Lung (tissue), 12 donors: ENCODE data around the gene IFT122. TPM values are rescaled to one million over a fixed set of nuclear protein-coding genes. Genes with fewer than 3 reads are reported as not detected.

Source experiments
- ATAC-seq: fragments of 200-7000 bp; cut with Tn5 transposase; one replicate; pipeline ENCODE4 v1.9.1; 2020; ENCODE audit warnings: moderate number of reproducible peaks; ENCODE audit not compliant: insufficient read depth, low FRiP score
- DNase-seq, 3 donors: peaks; one replicate each; pipeline ENCODE4 v3.0.0-alpha.2; 2013 to 2017
- H3K27ac ChIP-seq, 2 donors: one replicate each; pipeline ENCODE4 v1.5.1; 2013; ENCODE audit warnings: mild to moderate bottlenecking in 2 of 2, moderate library complexity in 2 of 2, control low read depth in 1 of 2, inconsistent platforms in 1 of 2, low read depth in 1 of 2, low read length in 1 of 2
- H3K27me3 ChIP-seq, 3 donors: one replicate each; pipeline ENCODE4 v1.5.1; 2013; ENCODE audit warnings: low read length in 2 of 3; ENCODE audit not compliant: control insufficient read depth in 3 of 3, insufficient read depth in 3 of 3
- H3K36me3 ChIP-seq, 4 donors: one replicate each; pipeline ENCODE4 v1.5.1; 2013; ENCODE audit warnings: low read length in 4 of 4, mild to moderate bottlenecking in 1 of 4, moderate library complexity in 1 of 4; ENCODE audit not compliant: control insufficient read depth in 4 of 4, insufficient read depth in 4 of 4
- H3K4me1 ChIP-seq, 5 donors: one replicate each; pipeline ENCODE4 v1.5.1; 2013; ENCODE audit warnings: low read length in 5 of 5, mild to moderate bottlenecking in 2 of 5, moderate library complexity in 1 of 5; ENCODE audit not compliant: control insufficient read depth in 5 of 5, insufficient read depth in 5 of 5
- H3K4me3 ChIP-seq: one replicate; pipeline ENCODE4 v1.5.1; 2013; ENCODE audit warnings: mild to moderate bottlenecking, control low read depth, moderate library complexity
- H3K9ac ChIP-seq, 2 donors: one replicate each; pipeline ENCODE4 v1.5.1; 2013; ENCODE audit warnings: low read length in 2 of 2, control low read depth in 1 of 2; ENCODE audit not compliant: insufficient read depth in 1 of 2
- H3K9me3 ChIP-seq, 4 donors: one replicate each; pipeline ENCODE4 v1.5.1; 2013; ENCODE audit warnings: low read length in 3 of 4, mild to moderate bottlenecking in 1 of 4, moderate library complexity in 1 of 4; ENCODE audit not compliant: control insufficient read depth in 4 of 4, insufficient read depth in 3 of 4
- CTCF ChIP-seq: IDR thresholded peaks from 2 replicates; pipeline ENCODE4 v1.5.1; 2012; ENCODE audit warnings: mild to moderate bottlenecking; ENCODE audit errors: control extremely low read depth, extremely low read depth
- WGBS, 2 donors: extraction: QIAGEN DNeasy Blood & Tissue Kit; methylation state at CpG; one replicate each; pipeline ENCODE4 v1.1.7; 2013; 5-methylcytosine and 5-hydroxymethylcytosine counted together
- polyA plus RNA-seq, 2 donors: library from polyadenylated mRNA; stranded (reverse); fragments of 200-250 nt; gene quantifications; one replicate each; pipeline ENCODE4 v1.2.1, GENCODE V29; 2013
- total RNA-seq, 2 donors: library from RNA; depleted of rRNA in 1 of 2; stranded (reverse); fragments of >200 nt in 1 of 2; gene quantifications; one replicate each; pipeline ENCODE4 v1.2.1, GENCODE V29; 2014 to 2021
- donor health status: control.
- donor health status: control.
- donor health status: Bipolar disorder and iron deficiency.
- donor health status: healthy.
- donor health status: DM: yes; HTN: yes; CAD: no.

IFT122 gene
- total and polyA plus RNA-seq, 4 donors = 11.0 to 65.7 (median 31.7) TPM

- 85 to 90% methylated on average over 31 of the region's 31 CpGs for WGBS, 2 donors
- DNase-seq = no peak
- no peak for ATAC-seq
- no peak for TF ChIP-seq CTCF
- H3K9me3 ChIP-seq = no peaks in the 10 kb centered on the region
- peaks cover 0 to 90% (median 36%) of the 10 kb centered on the region in 5 donors for H3K4me1 ChIP-seq
- no peak overlapping the region for H3K27ac ChIP-seq
- H3K27me3 ChIP-seq = no peaks in the 10 kb centered on the region
- no peak overlapping the region for H3K4me3 ChIP-seq
- no peak overlapping the region for H3K9ac ChIP-seq
- peaks cover 0 to 50% (median 18%) of the 10 kb centered on the region in 4 donors for H3K36me3 ChIP-seq
Observed at GRCh38 chr3:129556890-129557547, 117.0 kb downstream of the IFT122 start.

GRCh38 chr3:129557548-129557894, 117.5 kb downstream of the IFT122 start:
- no peak for ATAC-seq
- TF ChIP-seq CTCF = no peak
- DNase-seq = peak; percentile 48 to 83 (median 78)
- Histone ChIP-seq H3K9ac (peak overlapping the region in 1 of 2 donors; percentile 17), H3K9me3 (no peaks in the 10 kb centered on the region), H3K27ac (peak overlapping the region in 1 of 2 donors; percentile 11), H3K27me3 (no peaks in the 10 kb centered on the region), H3K4me1 (peaks cover 0 to 89% (median 36%) of the 10 kb centered on the region in 5 donors), H3K36me3 (peaks cover 0 to 51% (median 20%) of the 10 kb centered on the region in 4 donors), H3K4me3 (no peak overlapping the region)
- 76 to 83% methylated on average over 11 of the region's 11 CpGs for WGBS, 2 donors

GRCh38 chr3:129558081-129558771, 118.2 kb downstream of the IFT122 start:
- Histone ChIP-seq H3K27ac (peak overlapping the region in 1 of 2 donors; percentile 43), H3K4me1 (peaks cover 0 to 84% (median 36%) of the 10 kb centered on the region in 5 donors), H3K9ac (peak overlapping the region in 1 of 2 donors; percentile 44), H3K4me3 (no peak overlapping the region), H3K36me3 (peaks cover 0 to 58% (median 23%) of the 10 kb centered on the region in 4 donors), H3K27me3 (no peaks in the 10 kb centered on the region), H3K9me3 (no peaks in the 10 kb centered on the region)
- 77 to 82% methylated on average over 15 of the region's 15 CpGs for WGBS, 2 donors
- no peak for TF ChIP-seq CTCF
- DNase-seq (no peak), ATAC-seq (no peak)
